Fibroblast of skin of back (primary cell): ENCODE data around the gene USP1.

Experiments used
- DNase-seq: peaks from one replicate; pipeline ENCODE4 v3.0.0-alpha.2; 2013

The USP1 gene

DNA sequence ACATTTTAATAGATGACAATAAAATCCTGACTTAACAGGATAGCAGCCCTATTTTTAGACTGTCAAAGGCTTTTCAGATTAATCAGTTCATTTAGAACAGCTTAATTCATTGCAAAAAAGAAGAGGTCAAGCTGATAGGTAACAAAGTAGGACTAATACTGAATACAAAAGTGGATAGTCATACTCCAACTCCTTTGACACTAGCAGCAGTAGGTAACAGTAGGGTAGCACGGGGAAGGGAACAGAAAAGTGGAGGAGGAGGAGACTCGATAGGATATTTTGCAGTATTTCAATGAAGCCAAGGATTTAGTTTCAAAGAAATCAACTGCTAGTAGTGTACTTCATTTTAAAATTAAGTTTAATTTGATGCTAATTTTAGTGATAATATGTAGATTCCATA lies 51.1 kb downstream of the USP1 start:
- DNase-seq = no peak

DNA sequence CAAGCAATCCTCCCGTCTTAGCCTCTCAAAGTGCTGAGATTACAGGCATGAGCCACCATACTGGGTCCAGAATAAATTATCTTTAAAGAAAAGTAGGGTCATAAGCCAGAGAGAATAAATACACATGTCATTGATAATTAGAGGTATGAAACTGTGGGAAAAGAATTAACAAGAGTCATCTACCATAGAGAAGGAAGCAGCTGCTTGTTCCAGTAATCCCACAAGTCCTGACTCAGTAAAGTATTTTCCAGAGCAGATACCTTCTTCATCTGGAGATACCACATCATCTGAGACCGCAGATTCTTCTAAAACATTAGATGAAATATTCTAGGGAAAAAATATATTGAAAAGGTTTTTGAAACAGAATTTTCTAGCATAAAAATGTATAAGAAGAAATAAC lies 55.7 kb downstream of the USP1 start:
- no peak for DNase-seq

DNA sequence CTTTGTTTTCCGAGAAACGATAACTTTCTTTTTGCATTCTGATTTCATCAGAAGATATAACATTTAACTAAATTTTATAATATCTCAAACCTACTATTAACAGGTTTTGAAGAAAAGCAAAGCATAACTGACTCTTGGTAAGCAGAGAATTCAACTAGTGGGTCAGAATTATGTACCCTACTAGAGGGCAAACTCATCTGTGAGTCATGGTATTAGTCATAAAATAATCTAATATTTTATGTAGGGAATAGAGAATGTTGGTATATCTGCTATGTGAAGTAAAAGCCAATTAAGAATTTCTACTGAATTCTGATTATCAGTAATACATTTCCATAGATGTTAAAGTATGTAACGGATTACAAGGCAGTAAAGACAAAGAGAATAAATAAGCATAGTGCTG lies 56.8 kb downstream of the USP1 start:
- peak; percentile 42 for DNase-seq

DNA sequence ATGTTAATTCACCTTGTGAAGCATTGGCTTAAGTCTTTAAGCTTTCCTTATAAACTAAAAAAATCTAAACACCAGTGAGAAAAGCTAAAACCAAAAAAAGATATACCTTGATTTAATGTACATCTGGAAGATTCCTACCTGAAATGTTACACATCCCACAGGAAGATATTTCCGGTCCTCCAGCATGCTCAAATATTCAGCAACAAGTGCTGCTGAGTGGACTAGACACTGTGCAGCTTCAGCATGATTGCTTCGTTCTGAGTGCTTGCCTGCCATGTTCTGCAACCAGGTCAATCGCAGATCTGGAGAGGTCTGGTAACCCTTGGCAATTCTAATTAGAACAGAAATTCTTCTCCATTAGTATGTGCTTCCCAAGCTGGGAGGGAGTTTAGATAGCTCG lies 57.3 kb downstream of the USP1 start:
- no peak for DNase-seq

DNA sequence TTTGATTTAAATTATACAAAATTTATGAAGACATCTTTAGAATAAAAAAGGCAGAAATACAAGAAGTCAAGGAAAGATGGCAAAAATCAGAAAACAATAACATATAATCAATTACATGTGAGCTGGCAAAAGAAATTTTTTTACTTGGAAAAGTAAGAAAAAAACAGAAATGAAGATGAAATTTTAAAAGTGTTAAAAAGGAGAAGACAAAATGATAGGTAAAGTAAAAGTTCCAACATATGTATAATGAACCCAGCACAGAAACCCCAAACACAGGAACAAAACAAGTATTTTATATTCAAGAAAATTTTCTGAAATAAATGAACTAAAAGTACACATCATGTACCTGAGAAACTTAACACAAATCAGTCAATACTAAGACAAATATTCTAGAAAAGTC lies 63.4 kb downstream of the USP1 start:
- DNase-seq = no peak
